MCF 10A (cell line): ENCODE results near the gene DICER1. TPM values are rescaled to one million over a fixed set of nuclear protein-coding genes. Genes with fewer than 3 reads are reported as not detected.

Source experiments
- BruUV-seq: library from RNA; stranded (reverse); fragments of 400-500 nt; replicated peaks from 2 replicates; lab custom pipeline; 2021; lab: Mats Ljungman, UMichigan
- CTCF ChIA-PET: fragments of 300-600 bp; sonication (Branson Sonifier 250); formaldehyde crosslinking; extraction: SDS; loops from one replicate; lab custom pipeline; 2021; ENCODE audit warnings: antibody characterized with exemption, inconsistent platforms; lab: Yijun Ruan, JAX
- POLR2A ChIA-PET: fragments of 300-600, 350-650 bp; sonication (Branson Sonifier 250); formaldehyde crosslinking; extraction: SDS; loops from one replicate; lab custom pipeline; 2020; ENCODE audit warnings: antibody characterized with exemption, inconsistent platforms; lab: Yijun Ruan, JAX
- DNase-seq: peaks from one replicate; pipeline ENCODE4 v3.0.0-alpha.2; 2018; ENCODE audit not compliant: unreplicated experiment
- H3K27ac Mint-ChIP-seq: one replicate; pipeline ENCODE4 v1.8.0; 2022; ENCODE audit warnings: mild to moderate bottlenecking, low read depth, mixed read lengths; ENCODE audit not compliant: unreplicated experiment
- H3K27me3 Mint-ChIP-seq: one replicate; pipeline ENCODE4 v1.8.0; 2022; ENCODE audit warnings: mixed read lengths; ENCODE audit not compliant: insufficient read depth, unreplicated experiment
- H3K36me3 Mint-ChIP-seq: one replicate; pipeline ENCODE4 v1.8.0; 2022; ENCODE audit warnings: mild to moderate bottlenecking, moderate library complexity, mixed read lengths; ENCODE audit not compliant: insufficient read depth, unreplicated experiment
- H3K4me1 Mint-ChIP-seq: one replicate; pipeline ENCODE4 v1.8.0; 2022; ENCODE audit warnings: mixed read lengths; ENCODE audit not compliant: insufficient read depth, unreplicated experiment
- H3K4me3 Mint-ChIP-seq: one replicate; pipeline ENCODE4 v1.8.0; 2022; ENCODE audit warnings: mild to moderate bottlenecking, moderate library complexity, mixed read lengths; ENCODE audit not compliant: unreplicated experiment
- H3K9me3 Mint-ChIP-seq: one replicate; pipeline ENCODE4 v1.8.0; 2022; ENCODE audit warnings: mixed read lengths; ENCODE audit not compliant: unreplicated experiment
- CTCF ChIP-seq: fragments of 200-600 bp; IDR thresholded peaks from one replicate; pipeline ENCODE4 v1.8.0; 2022; ENCODE audit warnings: antibody characterized with exemption, mild to moderate bottlenecking; ENCODE audit not compliant: unreplicated experiment
- intact Hi-C: fragments of 100-400 bp; cut with micrococcal nuclease; formaldehyde crosslinking; loops from 2 replicates; pipeline ENCODE4 v1.14.1; 2022
- microRNA-seq: library from miRNA; unstranded; fragments of <30 nt; microRNA quantifications from one replicate; pipeline ENCODE4 v1.2.0, GENCODE V29; 2022
- total RNA-seq: library from RNA; stranded (reverse); gene quantifications from 2 replicates; pipeline ENCODE4 v1.2.3, GENCODE V29; 2022

The DICER1 gene
- total RNA-seq, 1 experiment from 2014 or later: 35.6 TPM

GRCh38 chr14:95039259-95039992 is 117.9 kb downstream of the DICER1 start:
- H3K4me1 Mint-ChIP-seq: no peaks in the 10 kb centered on the region
- no peak for DNase-seq
- H3K36me3 Mint-ChIP-seq: no peaks in the 10 kb centered on the region
- ChIA-PET POLR2A (interaction anchor here (0.7 kb wide), 1 partner anchor 367 kb away, joined by 3 read pairs; no protein-coding TSS in a partner anchor), CTCF (no interaction called here)
- no peak for TF ChIP-seq CTCF
- no TSS peak for BruUV-seq
- no peak overlapping the region for H3K4me3 Mint-ChIP-seq
- peaks cover 53% of the 10 kb centered on the region for H3K27me3 Mint-ChIP-seq
- intact Hi-C loops: no loop called here
- H3K27ac Mint-ChIP-seq: no peak overlapping the region
- H3K9me3 Mint-ChIP-seq: no peaks in the 10 kb centered on the region

- Mint-ChIP-seq H3K9me3 (no peaks in the 10 kb centered on the region), H3K36me3 (no peaks in the 10 kb centered on the region), H3K4me3 (no peak overlapping the region), H3K4me1 (no peaks in the 10 kb centered on the region), H3K27me3 (peaks cover 53% of the 10 kb centered on the region), H3K27ac (no peak overlapping the region)
- ChIA-PET POLR2A (interaction anchor here (0.5 to 0.7 kb wide), 2 partner anchors 242 to 366 kb away, joined by 3 read pairs; no protein-coding TSS in a partner anchor), CTCF (interaction anchor here (0.7 kb wide), 1 partner anchor 857 kb away, joined by 3 read pairs; no protein-coding TSS in a partner anchor)
- TF ChIP-seq CTCF: no peak
- BruUV-seq: no TSS peak
- no peak for DNase-seq
- intact Hi-C loops: no loop called here
Measured at GRCh38 chr14:95038521-95039250, 118.6 kb downstream of the DICER1 start.

- Mint-ChIP-seq H3K27ac (no peak overlapping the region), H3K27me3 (peaks cover 47% of the 10 kb centered on the region), H3K4me1 (no peaks in the 10 kb centered on the region), H3K9me3 (no peaks in the 10 kb centered on the region), H3K36me3 (no peaks in the 10 kb centered on the region), H3K4me3 (no peak overlapping the region)
- no peak for DNase-seq
- POLR2A ChIA-PET: interaction anchor here (0.6 to 1.2 kb wide), 2 partner anchors 19 to 365 kb away, joined by 3 to 4 read pairs; no protein-coding TSS in a partner anchor
- no peak for TF ChIP-seq CTCF
- intact Hi-C loops: no loop called here
- BruUV-seq: no TSS peak
- CTCF ChIA-PET: interaction anchor here (0.6 kb wide), 1 partner anchor 488 kb away, joined by 3 read pairs; no protein-coding TSS in a partner anchor
Measured at GRCh38 chr14:95037273-95037672, 120.1 kb downstream of the DICER1 start.

Small RNAs within 50 kb of the gene (microRNA-seq; reads per million reads assigned to microRNA genes)
- 9.3 reads per million, percentile 47 among the genes with 10 or more reads in this experiment for gene MIR3173

Other genes with a start within 250 kb of the DICER1 start
- 15.7 and 17.9 TPM in 2 replicates for gene CLMN, start 162.4 kb upstream of the DICER1 start, total RNA-seq